K562 (cell line): ENCODE results near the gene KCNJ4. TPM values are rescaled to one million over a fixed set of nuclear protein-coding genes. Genes with fewer than 3 reads are reported as not detected.

Source experiments
- ATAC-seq: fragments of 200-7000 bp; cut with Tn5 transposase; 3 replicates; pipeline ENCODE4 v1.9.1; 2020; ENCODE audit warnings: moderate library complexity
- BruUV-seq: library from RNA; stranded (reverse); fragments of 400-500 nt; replicated peaks from 2 replicates; lab custom pipeline; 2021; lab: Mats Ljungman, UMichigan
- CTCF ChIA-PET: fragments of 300-600 bp; formaldehyde crosslinking; extraction: SDS; loops from one replicate; lab custom pipeline; 2021; ENCODE audit warnings: low intra/inter-chr PET ratio; lab: Yijun Ruan, JAX
- POLR2A ChIA-PET: fragments of 300-600, 350-650 bp; sonication (Branson Sonifier 250); formaldehyde crosslinking; extraction: SDS; loops from one replicate; lab custom pipeline; 2021; ENCODE audit warnings: antibody characterized with exemption, inconsistent platforms; lab: Yijun Ruan, JAX
- DNase-seq, 4 experiments: peaks; one replicate each; pipeline versions ENCODE4 v3.0.0 to v3.0.0-alpha.2; 2011 to 2018; ENCODE audit warnings: low spot score in 3 of 4, mixed read lengths in 3 of 4; ENCODE audit errors: extremely low read depth in 1 of 4
- FAIRE-seq: peaks from 2 replicates; lab custom pipeline; 2011; peaks lifted over from hg19 to GRCh38; lab: Jason Lieb, UNC
- H2AFZ ChIP-seq: 2 replicates; pipeline ENCODE4 v1.6.0; 2011; ENCODE audit warnings: low read depth, low read length, control low read depth, inconsistent platforms
- H3K27ac ChIP-seq: fragments of 200-600 bp; 3 replicates; pipeline ENCODE4 v1.8.0; 2011; ENCODE audit warnings: low read depth, mild to moderate bottlenecking, control low read depth, inconsistent platforms, low read length, moderate library complexity, mixed read lengths; ENCODE audit errors: extremely low read depth
- H3K27me3 ChIP-seq, 2 experiments: fragments of 300-600 bp in 1 of 2; 2 replicates in 1 of 2; 3 replicates in 1 of 2; pipeline versions ENCODE4 v1.6.0 to v1.8.0; 2011; ENCODE audit warnings: inconsistent platforms in 2 of 2, low read length in 2 of 2, mild to moderate bottlenecking in 1 of 2, mixed read lengths in 1 of 2, moderate library complexity in 1 of 2; ENCODE audit not compliant: control insufficient read depth in 2 of 2, insufficient read depth in 2 of 2
- H3K36me3 ChIP-seq: fragments of 300-600 bp; 3 replicates; pipeline ENCODE4 v1.8.0; 2011; ENCODE audit warnings: mild to moderate bottlenecking, low read length, inconsistent platforms; ENCODE audit not compliant: control insufficient read depth, insufficient read depth
- H3K4me1 ChIP-seq, 2 experiments: fragments of 200-600 bp in 1 of 2; replicated peaks in 1 of 2; 2 replicates in 1 of 2; 3 replicates in 1 of 2; pipeline versions ENCODE4 v1.5.1 to v1.8.0; 2011; ENCODE audit warnings: inconsistent platforms in 2 of 2, low read length in 2 of 2, mild to moderate bottlenecking in 1 of 2, mixed read lengths in 1 of 2, moderate library complexity in 1 of 2; ENCODE audit not compliant: control insufficient read depth in 2 of 2, insufficient read depth in 2 of 2
- H3K4me2 ChIP-seq: 2 replicates; pipeline ENCODE4 v1.6.1; 2011; ENCODE audit warnings: low read length, control low read depth, inconsistent platforms, mixed read lengths; ENCODE audit not compliant: insufficient read depth
- H3K4me3 ChIP-seq: fragments of 200-600 bp; sonication (generic), shearing (Covaris generic); 2 replicates; pipeline ENCODE4 v1.5.1; 2016; ENCODE audit warnings: control low read depth, inconsistent platforms
- H3K79me2 ChIP-seq: fragments of 200-600 bp; 3 replicates; pipeline ENCODE4 v1.8.0; 2011; ENCODE audit warnings: low read length, inconsistent platforms; ENCODE audit not compliant: control insufficient read depth, insufficient read depth
- H3K9ac ChIP-seq, 2 experiments: 2 replicates each; pipeline versions ENCODE4 v1.6.0 to v1.6.1; 2011; ENCODE audit warnings: low read depth in 2 of 2, low read length in 2 of 2, control low read depth in 1 of 2, inconsistent platforms in 1 of 2, mild to moderate bottlenecking in 1 of 2, mixed read lengths in 1 of 2; ENCODE audit not compliant: insufficient read depth in 1 of 2
- H3K9me1 ChIP-seq: one replicate; pipeline ENCODE4 v1.6.0; 2011; ENCODE audit warnings: inconsistent platforms, mild to moderate bottlenecking, low read length, moderate library complexity; ENCODE audit not compliant: control insufficient read depth, insufficient read depth
- H3K9me3 ChIP-seq: replicated peaks from 2 replicates; pipeline ENCODE4 v1.5.1; 2011; ENCODE audit warnings: low read depth, low read length, inconsistent platforms; ENCODE audit not compliant: control insufficient read depth, insufficient read depth
- H4K20me1 ChIP-seq: replicated peaks from 2 replicates; pipeline ENCODE4 v1.6.1; 2011; ENCODE audit warnings: low read length, inconsistent platforms, mixed read lengths; ENCODE audit not compliant: control insufficient read depth, insufficient read depth
- ATF7 ChIP-seq: fragments of 450-650 bp; IDR thresholded peaks from 2 replicates; pipeline ENCODE4 v1.7.1; 2014; ENCODE audit warnings: mild to moderate bottlenecking, moderate library complexity
- CHD1 ChIP-seq: fragments of 200-600 bp; sonication (generic); IDR thresholded peaks from one replicate; pipeline ENCODE4 v1.6.1; 2012; ENCODE audit warnings: mild to moderate bottlenecking, moderate library complexity, low read length, inconsistent platforms
- CSDE1 ChIP-seq, 2 experiments: fragments of 450-650 bp; IDR thresholded peaks; 2 replicates each; pipeline ENCODE4 v1.6.1; 2016; ENCODE audit warnings: mild to moderate bottlenecking in 1 of 2
- E2F4 ChIP-seq: sonication (generic); formaldehyde crosslinking; IDR thresholded peaks from 2 replicates; pipeline ENCODE4 v1.8.0; 2022; ENCODE audit warnings: mild to moderate bottlenecking, low read depth, missing genetic modification reagents
- FOXO4 ChIP-seq: fragments of 450-650 bp; formaldehyde crosslinking; IDR thresholded peaks from 2 replicates; pipeline ENCODE4 v1.4.0; 2020; ENCODE audit warnings: mild to moderate bottlenecking, moderate library complexity
- KDM1A ChIP-seq, 2 experiments: fragments of 450-650 bp; IDR thresholded peaks; 2 replicates each; pipeline ENCODE4 v1.6.1; 2016; ENCODE audit warnings: mild to moderate bottlenecking in 2 of 2
- MEF2A ChIP-seq: IDR thresholded peaks from 2 replicates; pipeline ENCODE4 v1.6.1; 2011; ENCODE audit warnings: low read depth, mild to moderate bottlenecking, low read length, moderate library complexity; ENCODE audit not compliant: control insufficient read depth
- MEF2D ChIP-seq: conservative IDR thresholded peaks from 2 replicates; pipeline ENCODE4 v1.6.1; 2016; ENCODE audit warnings: low read depth, missing genetic modification characterization, missing compliant biosample characterization
- MYC ChIP-seq, 2 experiments: fragments of 250-450 bp in 1 of 2; sonication (Bioruptor Pico) in 1 of 2; IDR thresholded peaks; 2 replicates each; pipeline versions ENCODE4 v1.5.1 to v1.6.1; 2012 to 2021; ENCODE audit warnings: low read depth in 2 of 2, borderline replicate concordance in 1 of 2, improper control_type of control experiment in 1 of 2, low read length in 1 of 2, mild to moderate bottlenecking in 1 of 2, moderate library complexity in 1 of 2
- NFIC ChIP-seq: fragments of 450-650 bp; IDR thresholded peaks from 2 replicates; pipeline ENCODE4 v1.6.1; 2017; ENCODE audit warnings: mild to moderate bottlenecking, inconsistent platforms
- PKNOX1 ChIP-seq: fragments of 450-650 bp; IDR thresholded peaks from 2 replicates; pipeline ENCODE4 v1.6.1; 2016
- RBM25 ChIP-seq: fragments of 200-400 bp; formaldehyde crosslinking; IDR thresholded peaks from 2 replicates; pipeline ENCODE4 v1.6.1; 2018; ENCODE audit warnings: low read length, low read depth, moderate library complexity; ENCODE audit not compliant: severe bottlenecking
- TEAD1 ChIP-seq, 2 experiments: fragments of 450-650 bp in 1 of 2; sonication (generic) in 1 of 2; formaldehyde crosslinking; IDR thresholded peaks; 2 replicates each; pipeline versions ENCODE4 v1.4.0 to v1.8.0; 2020 to 2022; ENCODE audit warnings: mild to moderate bottlenecking in 2 of 2, missing genetic modification reagents in 1 of 2
- TFE3 ChIP-seq: fragments of 450-650 bp; formaldehyde crosslinking; IDR thresholded peaks from 2 replicates; pipeline ENCODE4 v1.4.0; 2020; ENCODE audit warnings: mild to moderate bottlenecking, mixed read lengths
- YBX1 ChIP-seq: fragments of 450-650 bp; IDR thresholded peaks from 2 replicates; pipeline ENCODE4 v1.7.1; 2016; ENCODE audit warnings: mild to moderate bottlenecking
- ZBTB1 ChIP-seq: sonication (generic); formaldehyde crosslinking; IDR thresholded peaks from 2 replicates; pipeline ENCODE4 v1.8.1; 2023; ENCODE audit warnings: missing genetic modification reagents, low read depth, mild to moderate bottlenecking, borderline replicate concordance
- ZFP30 ChIP-seq: fragments of 250-450 bp; sonication (Bioruptor Pico); IDR thresholded peaks from 2 replicates; pipeline ENCODE4 v1.8.0; 2022; ENCODE audit warnings: moderate library complexity, mild to moderate bottlenecking, inconsistent platforms, borderline replicate concordance
- ZNF707 ChIP-seq: fragments of 250-450 bp; sonication (Bioruptor Pico); conservative IDR thresholded peaks from 2 replicates; pipeline ENCODE4 v1.8.0; 2022; ENCODE audit warnings: inconsistent platforms, mild to moderate bottlenecking, moderate library complexity
- ZNF76 ChIP-seq: fragments of 250-450 bp; sonication (Bioruptor Pico); IDR thresholded peaks from 2 replicates; pipeline ENCODE4 v1.4.0; 2020; ENCODE audit warnings: mild to moderate bottlenecking, moderate library complexity, borderline replicate concordance
- WGBS: fragments of 100-300 bp; shearing (Covaris generic); methylation state at CpG from one replicate; pipeline ENCODE4 v1.1.6; 2016; ENCODE audit warnings: low coverage, mixed read lengths; ENCODE audit not compliant: insufficient coverage; ENCODE audit errors: missing lambda C conversion rate; 5-methylcytosine and 5-hydroxymethylcytosine counted together
- in situ Hi-C: fragments of 300-500 bp; cut with MboI; formaldehyde crosslinking; loops from 4 replicates; pipeline ENCODE4 v1.15.0; 2018; ENCODE audit warnings: inconsistent platforms, mixed read lengths
- intact Hi-C: fragments of 100-400 bp; cut with micrococcal nuclease; formaldehyde crosslinking; loops from 2 replicates; pipeline ENCODE4 v1.14.2; 2022
- polyA plus RNA-seq, 8 experiments: library from polyadenylated mRNA; depleted of rRNA in 4 of 8; stranded (reverse) in 5 of 8; unstranded in 3 of 8; fragments of >200 nt; fragmentation: Nextera tagmentation in 2 of 8; fragmentation: Illumina TruSeq in 1 of 8; extraction: Ambion mirVana in 2 of 8; extraction: Trizol in 1 of 8; gene quantifications; 2 replicates each; pipeline versions ENCODE4 v1.2.1 to v1.2.3, GENCODE V29; 2011 to 2014; ENCODE audit warnings: inconsistent platforms in 1 of 8, missing spikeins in 1 of 8
- total RNA-seq, 7 experiments: library from RNA; depleted of rRNA in 6 of 7; stranded (reverse); fragments of >200 nt in 6 of 7; fragmentation: Illumina TruSeq in 2 of 7; extraction: Trizol in 2 of 7; gene quantifications; 2 replicates each; pipeline versions ENCODE4 v1.2.1 to v1.2.3, GENCODE V29; 2011 to 2021; ENCODE audit warnings: low replicate concordance in 1 of 7

Gene KCNJ4
- total and polyA plus RNA-seq, 9 of the 15 experiments (the other 6 are each of a cell fraction or from before 2014, with no cell fraction given), result 0.07 to 0.55 (median 0.09) TPM; not detected in 4

- H3K36me3 ChIP-seq, result no peaks in the 10 kb centered on the region
- H2AFZ ChIP-seq, result no peak overlapping the region
- CTCF ChIA-PET, result no interaction called here
- FAIRE-seq, result no peak
- H3K4me3 ChIP-seq, result no peak overlapping the region
- DNase-seq, result no peak
- BruUV-seq, result no TSS peak
- no peaks in the 10 kb centered on the region for H3K9me1 ChIP-seq
- H3K27ac ChIP-seq, result no peak overlapping the region
- H3K9me3 ChIP-seq, result no peaks in the 10 kb centered on the region
- no peaks in the 10 kb centered on the region for H3K27me3 ChIP-seq
- H3K9ac ChIP-seq, result no peak overlapping the region
- no peak overlapping the region for H3K4me2 ChIP-seq
- 31% methylated on average over 4 of the region's 4 CpGs for WGBS
- POLR2A ChIA-PET, result interaction anchor here (1.0 to 1.4 kb wide), 2 partner anchors 22 to 261 kb away, joined by 4 read pairs; partner anchors contain the start of gene TOMM22
- in situ Hi-C loops (no loop called here), intact Hi-C loops (no loop called here)
- H3K4me1 ChIP-seq, result peaks cover 3 to 21% of the 10 kb centered on the region in 2 experiments; a peak in 3 of 5 replicates
- no peaks in the 10 kb centered on the region for H4K20me1 ChIP-seq
- no peaks in the 10 kb centered on the region for H3K79me2 ChIP-seq
- no peak for ATAC-seq
- TF ChIP-seq KDM1A (IDR thresholded peaks at IDR 0.05) (peak in 1 of 2 experiments; percentile 44; a peak in 2 of 4 replicates), ZNF707 (CRISPR knock-in tag) (no peak), NFIC (no peak), CSDE1 (IDR thresholded peaks at IDR 0.05) (no peak), ZFP30 (CRISPR knock-in tag) (no peak), E2F4 (CRISPR knock-in tag) (no peak), TEAD1 (CRISPR knock-in tag; IDR thresholded peaks at IDR 0.05) (no peak), ATF7 (no peak), RBM25 (peak; percentile 82), FOXO4 (no peak), PKNOX1 (no peak), MYC (IDR thresholded peaks at IDR 0.05; ENCODE audit: low read depth, low read length) (no peak), MYC (CRISPR knock-in tag; IDR thresholded peaks at IDR 0.05; ENCODE audit: borderline replicate concordance, low read depth) (no peak), ZNF76 (no peak), ZBTB1 (CRISPR knock-in tag) (no peak), CHD1 (no peak), YBX1 (no peak), TFE3 (no peak), MEF2D (tag) (no peak), MEF2A (no peak)
These were observed 34.3 kb downstream of the KCNJ4 start for GRCh38 chr22:38420734-38421133.
